Measurements from ENCODE around the gene SARM1.
A peak's percentile ranks its signal among the peaks of the same experiment; 100 is the strongest.

SARM1 gene

DNA sequence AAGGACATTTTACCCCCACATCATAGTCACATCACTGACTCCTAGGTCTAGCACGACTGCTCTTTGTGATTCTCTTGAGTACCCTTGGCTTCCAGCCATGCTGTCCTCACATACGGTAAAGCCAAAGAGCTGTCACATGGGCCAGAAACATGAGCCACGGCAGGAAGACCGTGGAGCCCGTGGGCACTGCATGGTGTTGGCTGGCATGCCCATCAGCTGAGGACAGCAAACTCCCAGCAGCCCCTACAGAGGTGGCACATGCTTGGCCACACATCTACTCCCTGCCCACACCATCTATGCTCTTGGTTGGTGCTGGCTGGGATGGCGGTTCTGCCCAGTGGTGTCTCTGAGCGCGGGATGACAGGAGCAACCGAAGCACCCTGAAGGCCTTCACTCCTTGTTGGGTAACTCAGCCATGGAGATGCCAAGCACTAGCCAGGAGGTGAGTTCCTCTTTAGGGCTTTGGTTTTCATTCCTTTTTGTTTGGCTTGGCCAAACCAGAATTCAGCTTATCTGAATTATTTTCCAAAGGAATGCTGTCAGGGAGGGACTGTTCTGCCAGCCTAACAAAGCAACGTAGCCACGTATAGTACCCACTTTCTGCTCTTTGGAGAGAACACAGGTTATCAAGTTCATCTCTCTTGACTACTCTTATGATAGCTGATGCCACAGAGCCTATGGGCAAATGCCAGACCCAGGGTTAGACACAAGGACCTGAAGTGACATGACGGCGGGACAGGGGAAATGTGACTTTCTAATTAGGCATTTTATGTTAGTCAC is 25.9 kb upstream of the SARM1 start:
- H3K4me3 ChIP-seq (ENCODE audit: low read depth, low read length): no peak overlapping the region
- TF ChIP-seq CTCF (IDR thresholded peaks at IDR 0.05; ENCODE audit: insufficient read depth, low read depth, low read length, missing control alignments): no peak
- DNase-seq (ENCODE audit: low read depth): no peak

- no peak overlapping the region for H3K4me3 ChIP-seq (ENCODE audit: low read depth, low read length)
- no peak for DNase-seq (ENCODE audit: low read depth)
- no peak for TF ChIP-seq CTCF (IDR thresholded peaks at IDR 0.05; ENCODE audit: insufficient read depth, low read depth, low read length, missing control alignments)
These were observed 25.3 kb upstream of the SARM1 start for GRCh38 chr17:28346199-28346580.

DNA sequence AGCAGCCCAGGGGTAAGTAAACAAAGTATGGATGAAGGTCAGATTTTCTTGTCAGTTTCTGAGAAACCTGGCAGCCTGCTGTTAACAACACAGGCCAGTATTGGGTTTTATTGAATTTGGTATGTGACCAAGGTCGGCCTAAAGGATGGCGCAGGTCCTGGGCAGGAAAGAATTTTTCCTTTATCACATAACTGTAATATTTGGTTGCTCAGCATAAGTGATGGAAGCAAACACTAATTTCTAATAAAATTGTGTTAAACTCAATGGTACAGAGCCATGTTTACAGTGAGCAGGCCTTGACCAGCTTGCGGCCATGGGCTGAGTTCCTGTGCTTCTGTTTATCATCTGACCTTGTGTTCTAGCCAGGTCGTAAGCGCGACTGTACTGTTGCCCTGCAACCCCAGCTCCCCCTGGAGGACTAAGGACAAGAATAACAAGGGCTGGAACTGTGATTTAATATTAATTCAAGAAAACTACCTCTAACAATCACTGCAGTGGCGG is 24.7 kb upstream of the SARM1 start:
- H3K4me3 ChIP-seq (ENCODE audit: low read depth, low read length): no peak overlapping the region
- TF ChIP-seq CTCF (IDR thresholded peaks at IDR 0.05; ENCODE audit: insufficient read depth, low read depth, low read length, missing control alignments): peak; percentile 21
- DNase-seq (ENCODE audit: low read depth): peak; percentile 36

- no peak overlapping the region for H3K4me3 ChIP-seq (ENCODE audit: low read depth, low read length)
- TF ChIP-seq CTCF (IDR thresholded peaks at IDR 0.05; ENCODE audit: insufficient read depth, low read depth, low read length, missing control alignments): no peak
- no peak for DNase-seq (ENCODE audit: low read depth)
These were observed 24.1 kb upstream of the SARM1 start for GRCh38 chr17:28347261-28347891.

GRCh38 chr17:28348979-28349378 is 22.5 kb upstream of the SARM1 start:
- no peak for DNase-seq (ENCODE audit: low read depth)
- H3K4me3 ChIP-seq (ENCODE audit: low read depth, low read length): no peak overlapping the region
- no peak for TF ChIP-seq CTCF (IDR thresholded peaks at IDR 0.05; ENCODE audit: insufficient read depth, low read depth, low read length, missing control alignments)

GRCh38 chr17:28350271-28350670 is 21.2 kb upstream of the SARM1 start:
- no peak for TF ChIP-seq CTCF (IDR thresholded peaks at IDR 0.05; ENCODE audit: insufficient read depth, low read depth, low read length, missing control alignments)
- H3K4me3 ChIP-seq (ENCODE audit: low read depth, low read length): no peak overlapping the region
- DNase-seq (ENCODE audit: low read depth): no peak

Data from GM12865 (cell line).